KOPT-K1 (cell line): ENCODE results near the gene PPP2R3B.

Experiments
- H3K27ac ChIP-seq: fragments of 200-600 bp; sonication (generic); 2 replicates; pipeline ENCODE4 v1.5.1; 2016; ENCODE audit warnings: antibody characterized with exemption, mild to moderate bottlenecking, low read depth, low read length; ENCODE audit not compliant: poor library complexity, severe bottlenecking
- H3K36me3 ChIP-seq: fragments of 200-600 bp; sonication (generic); 2 replicates; pipeline ENCODE4 v1.5.1; 2017; ENCODE audit warnings: antibody characterized with exemption, mild to moderate bottlenecking, low read length, moderate library complexity; ENCODE audit not compliant: insufficient read depth
- H3K9me3 ChIP-seq: fragments of 200-600 bp; sonication (generic); 2 replicates; pipeline ENCODE4 v1.5.1; 2017; ENCODE audit warnings: antibody characterized with exemption, low read length, mild to moderate bottlenecking; ENCODE audit not compliant: insufficient read depth, poor library complexity, severe bottlenecking

The PPP2R3B gene

DNA sequence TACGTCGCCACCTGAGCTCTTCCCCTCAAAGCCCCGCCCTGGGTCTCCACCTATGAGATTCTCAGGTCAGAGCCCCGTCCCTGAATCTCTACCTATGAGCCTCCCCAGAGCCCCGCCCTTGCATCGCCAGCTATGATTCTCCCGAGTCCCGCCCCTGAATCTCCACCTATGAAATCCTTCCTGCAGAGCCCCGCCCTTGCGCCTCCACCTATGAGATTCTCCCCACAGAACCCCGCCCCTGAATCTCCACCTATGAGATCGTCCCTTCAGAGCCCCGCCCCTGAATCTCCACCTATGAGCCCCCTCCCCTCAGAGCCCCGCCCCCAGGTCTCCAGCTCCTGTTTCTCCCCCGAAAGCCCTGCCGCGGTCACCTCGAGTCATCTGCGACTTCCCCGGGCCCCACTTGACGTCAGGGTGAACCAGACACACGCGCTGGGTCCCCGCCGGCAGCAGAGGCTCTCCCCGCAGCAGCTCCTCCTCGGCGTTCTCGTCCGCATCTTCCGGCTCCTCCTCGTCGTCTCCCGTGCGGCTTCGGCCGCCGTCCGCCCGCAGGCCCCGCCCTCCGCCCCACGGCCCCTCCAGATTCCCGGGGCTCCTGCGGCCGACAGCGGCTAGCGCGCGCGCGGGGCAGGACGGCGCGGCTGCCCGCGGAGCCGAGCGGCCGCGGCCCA is 68.5 kb downstream of the PPP2R3B start:
- Histone ChIP-seq H3K9me3 (no peaks in the 10 kb centered on the region), H3K27ac (peak overlapping the region; percentile 96), H3K36me3 (peaks cover 39% of the 10 kb centered on the region)

DNA sequence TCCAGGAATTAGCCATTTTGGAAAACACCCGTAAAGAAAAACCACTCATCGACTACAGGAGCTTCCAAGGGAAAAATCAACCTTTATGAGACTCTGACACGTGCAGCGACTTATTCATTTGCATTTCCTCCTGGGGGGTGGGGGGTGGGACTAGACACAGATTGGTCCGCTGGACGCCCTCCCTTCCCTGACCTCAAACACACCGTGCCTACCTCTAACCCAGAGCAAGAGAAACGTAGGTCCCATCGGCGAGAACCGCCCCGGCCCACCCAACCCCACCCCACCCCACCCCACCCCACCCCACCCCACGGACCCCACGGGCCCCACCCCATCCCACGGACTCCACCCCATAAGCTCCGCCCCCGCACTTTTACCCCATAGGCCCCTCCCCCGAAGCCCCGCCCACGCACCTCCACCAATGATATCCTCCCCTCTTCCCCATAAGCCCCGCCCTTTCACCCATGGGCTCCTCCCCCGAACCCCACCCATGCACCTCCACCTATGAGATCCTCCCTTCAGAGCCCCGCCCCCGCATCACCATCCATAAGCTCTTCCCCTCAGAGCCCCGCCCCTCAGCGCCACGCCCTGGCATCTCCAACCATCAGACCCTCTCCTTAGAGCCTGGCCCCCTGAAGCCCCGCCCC is 69.2 kb downstream of the PPP2R3B start:
- peaks cover 46% of the 10 kb centered on the region for H3K36me3 ChIP-seq
- H3K9me3 ChIP-seq = no peaks in the 10 kb centered on the region
- no peak overlapping the region for H3K27ac ChIP-seq

DNA sequence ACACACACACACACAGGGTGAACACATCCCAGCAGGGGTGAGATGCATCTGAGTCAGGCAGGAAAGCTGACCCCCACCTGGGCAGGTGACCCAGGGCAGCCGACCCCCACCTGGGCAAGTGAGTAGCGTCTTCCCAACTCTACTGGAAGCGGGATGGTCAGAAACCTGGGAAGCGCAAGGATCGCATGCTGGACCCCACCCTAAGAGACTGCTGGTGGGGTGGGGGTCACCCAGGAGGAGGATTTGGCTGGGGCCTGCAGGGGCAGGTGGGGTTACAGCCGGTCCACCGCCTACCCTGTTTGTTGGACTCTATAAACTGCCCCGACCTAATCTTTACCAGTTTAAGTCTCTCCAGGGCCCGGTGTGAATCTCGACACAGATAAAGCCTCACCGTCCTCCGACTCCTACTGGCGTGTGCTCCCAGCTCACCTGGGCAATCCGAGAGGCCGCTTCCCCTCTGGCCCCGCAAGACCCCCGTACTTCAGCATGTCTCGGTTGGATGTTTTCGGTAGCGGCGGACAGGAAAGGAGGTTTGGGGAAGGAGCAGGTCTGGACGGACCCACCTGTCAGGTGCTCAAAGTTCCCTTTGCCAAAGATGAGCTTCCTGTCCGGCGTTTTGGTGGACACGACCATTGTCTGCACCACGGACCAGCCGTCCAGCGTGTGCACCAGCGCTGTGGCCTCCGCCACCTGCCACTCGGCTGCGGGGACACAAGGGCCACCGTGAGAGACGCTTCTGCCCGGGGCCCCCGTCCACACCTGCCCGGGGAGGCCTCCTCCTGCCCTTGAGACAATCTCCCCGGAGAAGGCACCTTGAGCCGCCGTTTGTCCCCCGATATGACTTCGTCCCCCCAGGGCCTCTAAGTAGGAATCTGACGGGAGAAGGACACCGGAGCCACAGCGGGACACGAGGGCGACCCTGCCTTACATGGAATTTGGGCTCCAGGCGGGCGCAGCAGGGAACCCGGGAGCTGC is 70.1 kb downstream of the PPP2R3B start:
- no peaks in the 10 kb centered on the region for H3K9me3 ChIP-seq
- no peak overlapping the region for H3K27ac ChIP-seq
- H3K36me3 ChIP-seq = peaks cover 55% of the 10 kb centered on the region

DNA sequence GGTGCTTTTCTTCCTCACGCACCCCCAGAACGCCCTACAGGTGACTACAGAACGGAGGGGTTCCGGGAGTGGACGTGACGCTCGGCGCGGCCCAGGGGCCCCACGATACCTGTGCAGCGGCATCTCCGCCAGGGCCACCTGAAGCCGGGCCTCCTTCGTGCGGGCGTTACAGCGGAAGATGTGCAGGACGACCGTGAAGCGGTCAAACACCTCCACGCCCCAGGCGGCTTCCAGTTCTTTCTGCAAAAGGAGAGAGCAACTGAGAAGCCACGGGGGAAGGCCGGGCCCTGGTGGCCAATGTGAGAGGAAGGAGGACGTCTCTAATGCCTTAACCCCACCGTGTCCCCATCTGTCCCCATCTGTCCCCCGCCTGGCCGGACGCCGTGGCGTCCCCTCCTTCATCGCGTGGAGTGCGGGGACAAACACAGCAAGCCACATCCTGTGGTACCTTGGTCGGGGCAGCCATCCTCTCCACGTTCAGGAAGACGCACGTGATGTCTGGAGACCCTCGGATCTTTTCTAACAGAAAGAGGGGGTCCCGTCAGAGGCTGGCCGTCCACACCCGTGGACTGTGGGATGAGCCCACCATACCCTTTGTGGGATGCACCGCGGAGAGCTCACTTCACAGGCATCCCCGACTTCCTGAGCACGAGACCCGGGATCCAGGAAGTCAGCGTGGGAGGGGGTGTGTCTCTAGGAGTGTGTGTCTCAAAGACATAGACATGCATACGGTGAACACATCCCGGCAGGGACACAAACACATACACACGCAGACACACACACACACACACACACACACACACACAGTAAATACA is 71.7 kb downstream of the PPP2R3B start:
- H3K9me3 ChIP-seq = no peaks in the 10 kb centered on the region
- H3K36me3 ChIP-seq = peaks cover 72% of the 10 kb centered on the region
- H3K27ac ChIP-seq = no peak overlapping the region

DNA sequence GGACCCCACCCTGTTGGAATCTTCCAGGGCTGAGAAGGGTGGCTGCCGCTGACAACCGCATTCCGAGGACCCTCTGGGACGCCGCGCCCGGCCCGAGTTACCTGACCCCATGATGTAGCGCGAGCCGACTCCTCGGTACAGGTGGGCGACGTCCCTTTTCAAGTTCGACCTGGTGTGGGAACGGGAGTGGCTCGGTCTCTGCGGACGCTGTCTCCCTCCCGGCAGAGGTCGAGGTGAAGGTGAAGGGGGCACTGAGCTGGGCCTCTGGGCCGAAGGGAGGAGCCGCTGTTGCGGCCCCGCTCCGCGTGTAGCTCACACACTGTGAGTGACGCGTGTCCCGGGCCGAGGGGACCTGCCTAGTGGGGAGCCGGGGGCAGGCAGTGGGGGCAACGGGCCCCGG is 72.7 kb downstream of the PPP2R3B start:
- peaks cover 78% of the 10 kb centered on the region for H3K36me3 ChIP-seq
- H3K9me3 ChIP-seq = no peaks in the 10 kb centered on the region
- H3K27ac ChIP-seq = no peak overlapping the region

DNA sequence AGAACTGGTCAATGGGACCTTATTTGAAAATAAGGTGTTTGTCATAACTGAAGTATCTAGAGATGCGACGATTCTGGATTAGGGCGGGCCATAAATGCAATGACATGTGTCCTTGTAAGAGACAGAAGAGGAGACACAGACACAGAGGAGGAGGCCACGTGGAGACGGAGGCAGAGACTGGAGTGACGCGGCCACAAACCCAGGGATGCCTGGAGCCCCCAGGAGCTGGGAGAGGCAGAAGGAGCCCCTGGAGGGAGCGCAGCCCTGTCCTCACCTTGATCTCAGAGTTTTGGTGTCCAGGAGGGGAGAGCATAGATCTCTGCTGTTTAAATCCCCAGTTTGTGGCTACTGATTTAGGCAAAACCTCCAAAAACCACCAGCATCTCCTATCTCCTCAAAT is 73.2 kb downstream of the PPP2R3B start:
- no peaks in the 10 kb centered on the region for H3K9me3 ChIP-seq
- peaks cover 83% of the 10 kb centered on the region for H3K36me3 ChIP-seq
- no peak overlapping the region for H3K27ac ChIP-seq

DNA sequence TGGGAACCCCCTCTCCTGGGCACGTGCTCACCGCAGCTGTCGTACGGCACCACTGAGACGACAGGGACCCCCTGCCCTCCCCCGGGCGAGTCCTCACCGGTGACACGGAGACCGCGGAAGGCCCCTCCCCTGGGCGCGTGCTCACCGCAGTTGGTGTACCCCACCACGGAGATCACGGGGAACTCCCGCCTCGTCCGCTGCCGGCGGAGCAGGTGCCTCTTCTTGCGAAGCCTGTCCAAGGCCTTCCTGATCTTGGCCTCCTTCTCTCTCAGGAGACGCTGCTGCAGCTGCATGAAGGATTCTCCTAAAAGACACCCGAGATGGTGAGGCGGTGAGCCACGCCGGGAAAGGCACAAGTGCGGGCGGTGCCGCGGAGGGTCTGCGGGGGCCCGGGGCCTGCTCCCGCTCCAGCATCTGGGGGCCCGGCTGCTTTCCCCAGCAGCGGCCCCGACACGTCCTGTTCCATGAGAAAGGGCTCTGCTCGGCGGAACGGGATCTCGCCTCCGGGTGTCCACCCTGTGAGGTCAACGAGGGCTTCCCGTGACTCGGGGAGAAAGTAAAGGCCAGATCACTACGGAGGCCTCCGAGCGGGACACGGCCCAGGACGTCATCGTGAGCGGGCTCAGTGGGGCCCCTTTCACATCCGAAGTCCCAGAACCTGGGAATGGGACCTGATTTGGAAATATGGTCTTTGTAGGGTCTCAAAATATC is 73.9 kb downstream of the PPP2R3B start:
- Histone ChIP-seq H3K9me3 (no peaks in the 10 kb centered on the region), H3K27ac (no peak overlapping the region), H3K36me3 (peaks cover 90% of the 10 kb centered on the region)

DNA sequence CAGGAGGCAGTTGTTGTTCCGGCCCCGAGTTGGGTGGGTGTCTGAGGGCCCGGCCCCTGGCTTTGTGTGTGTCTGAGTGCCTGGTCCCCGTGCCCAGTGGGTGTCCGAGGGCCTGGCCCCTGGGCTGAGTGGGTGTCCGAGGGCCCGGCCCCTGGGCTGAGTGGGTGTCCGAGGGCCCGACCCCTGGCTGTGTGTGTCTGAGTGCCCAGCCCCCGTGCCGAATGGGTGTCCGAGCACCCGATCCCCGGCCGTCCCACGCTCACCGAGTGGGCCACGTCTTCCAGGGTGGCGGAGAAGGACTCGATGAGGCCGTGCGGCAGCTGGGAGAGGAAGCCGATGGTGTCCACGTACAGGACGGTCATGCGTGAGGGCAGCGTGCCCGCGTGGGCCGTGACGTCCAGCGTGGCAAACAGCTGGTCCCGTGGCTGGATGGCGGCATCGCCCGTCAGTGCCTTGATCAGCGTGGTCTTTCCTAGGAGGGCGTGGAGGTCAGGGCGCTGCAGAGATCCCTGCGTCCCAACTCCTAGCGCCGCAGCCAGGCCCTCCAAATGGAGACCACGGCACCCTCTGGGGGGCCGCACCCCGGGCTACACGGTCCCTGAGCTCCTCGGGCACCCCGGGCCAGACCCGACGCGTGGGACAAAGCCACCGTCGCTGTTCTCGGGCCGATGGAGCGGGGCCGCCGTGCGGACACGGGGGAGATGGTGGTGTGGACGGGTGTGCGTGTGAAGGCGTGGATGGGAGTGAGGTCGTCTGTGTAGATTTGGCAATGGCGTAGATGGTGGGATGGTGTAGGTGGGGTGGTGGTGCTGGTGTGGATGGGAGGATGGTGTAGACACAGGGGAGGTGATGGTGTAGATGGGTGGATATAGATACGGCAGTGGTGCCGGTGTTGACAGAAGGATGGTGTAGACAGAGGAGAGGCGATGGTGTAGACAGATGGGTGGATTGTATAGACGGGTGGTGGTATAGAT is 75.3 kb downstream of the PPP2R3B start:
- Histone ChIP-seq H3K9me3 (no peaks in the 10 kb centered on the region), H3K27ac (no peak overlapping the region), H3K36me3 (peaks cover 94% of the 10 kb centered on the region)

DNA sequence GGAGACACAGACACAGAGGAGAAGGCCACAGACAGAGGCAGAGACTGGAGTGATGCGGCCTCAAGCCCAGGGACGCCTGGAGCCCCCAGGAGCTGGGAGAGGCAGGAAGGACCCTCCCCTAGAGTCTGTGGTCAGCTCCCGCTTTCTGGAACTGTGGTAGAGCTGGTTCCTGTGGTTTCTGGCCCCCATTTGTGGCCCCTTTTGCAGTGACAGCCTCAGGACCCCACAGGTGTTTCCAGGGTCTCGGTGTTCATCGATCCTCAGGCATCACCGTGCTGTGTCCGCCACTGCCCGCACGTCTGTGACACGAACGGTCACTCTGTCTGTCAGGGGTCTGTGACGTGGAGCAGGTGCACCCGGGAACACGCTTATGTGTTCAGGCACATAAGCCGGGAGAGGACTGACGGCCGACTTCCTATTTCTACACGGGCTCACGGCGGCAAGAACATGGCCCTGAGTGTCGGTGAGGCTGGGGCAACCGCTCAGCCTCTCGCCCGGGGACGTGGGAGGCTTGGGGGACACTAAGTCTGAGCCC is 76.0 kb downstream of the PPP2R3B start:
- Histone ChIP-seq H3K36me3 (peaks cover 96% of the 10 kb centered on the region), H3K27ac (no peak overlapping the region), H3K9me3 (no peaks in the 10 kb centered on the region)

DNA sequence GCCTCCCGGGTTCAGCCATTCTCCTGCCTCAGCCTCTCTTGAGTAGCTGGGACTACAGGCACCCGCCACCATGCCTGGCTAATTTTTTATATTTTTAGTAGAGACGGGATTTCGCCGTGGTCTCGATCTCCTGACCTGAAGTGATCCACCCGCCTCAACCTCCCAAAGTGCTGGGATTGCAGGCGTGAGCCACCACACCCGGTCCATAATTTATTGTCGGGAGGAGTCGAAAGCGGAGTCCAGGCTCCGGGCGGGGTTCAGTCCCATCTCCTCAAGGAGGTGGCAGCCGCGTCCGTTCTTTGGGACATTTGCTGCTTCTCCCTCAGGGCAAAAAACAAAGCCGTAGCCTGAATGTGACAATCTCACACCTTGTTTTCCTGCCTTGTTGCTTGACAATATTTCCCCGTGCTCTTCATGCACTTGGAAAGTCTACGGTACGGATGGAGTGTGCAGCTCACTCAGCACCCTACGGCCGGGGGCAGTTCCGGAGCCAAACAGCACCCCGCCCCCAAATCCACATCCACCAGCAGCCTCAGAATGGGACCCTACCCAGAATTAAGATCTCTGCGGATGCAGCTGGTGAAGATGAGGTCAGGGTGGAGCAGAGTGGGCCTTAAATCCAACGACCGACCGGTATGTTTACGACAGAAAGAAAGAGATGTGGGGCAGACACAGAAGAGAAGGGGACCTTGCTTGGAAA is 77.7 kb downstream of the PPP2R3B start:
- peaks cover 93% of the 10 kb centered on the region for H3K36me3 ChIP-seq
- no peaks in the 10 kb centered on the region for H3K9me3 ChIP-seq
- no peak overlapping the region for H3K27ac ChIP-seq

DNA sequence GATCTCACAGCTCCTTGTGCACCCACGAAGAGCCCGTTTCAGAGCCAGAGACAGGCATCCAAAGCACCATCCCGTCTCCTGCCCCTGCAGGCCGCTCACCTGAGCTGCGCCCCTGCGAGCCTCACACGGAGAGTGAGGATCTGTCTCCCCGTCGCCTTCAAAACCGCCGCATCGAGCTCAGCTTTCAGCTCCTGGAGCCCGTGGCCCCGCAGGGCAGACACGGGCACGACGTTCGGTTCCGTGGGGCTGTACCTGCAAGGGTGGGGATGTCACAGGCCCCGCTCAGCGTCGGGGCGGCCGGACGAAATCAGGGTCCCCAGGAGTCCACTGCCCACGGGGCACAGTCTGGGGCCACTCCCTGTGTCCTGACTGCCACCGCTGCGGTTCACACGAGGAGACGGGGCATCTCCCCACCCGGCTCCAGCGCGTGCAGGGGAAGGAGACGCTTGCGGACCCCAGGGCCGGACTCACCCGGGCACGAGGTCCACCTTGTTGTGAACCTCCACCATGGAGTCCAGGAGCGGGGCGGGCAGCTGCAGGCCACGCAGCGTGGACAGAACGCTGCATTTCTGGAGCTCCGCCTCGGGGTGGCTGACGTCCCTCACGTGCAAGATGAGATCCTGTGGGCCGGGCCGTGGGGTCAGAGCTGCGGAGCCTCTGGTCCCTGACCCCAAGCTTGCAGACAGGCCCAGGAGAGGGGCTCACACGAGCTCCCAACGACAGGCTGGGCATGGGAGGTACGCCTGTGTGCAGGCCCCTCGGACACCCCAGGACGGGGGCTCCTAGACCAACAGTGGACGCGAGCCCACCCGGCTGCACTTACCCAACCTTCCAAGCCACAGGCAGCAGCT is 79.2 kb downstream of the PPP2R3B start:
- Histone ChIP-seq H3K27ac (no peak overlapping the region), H3K36me3 (peaks cover 93% of the 10 kb centered on the region), H3K9me3 (no peaks in the 10 kb centered on the region)
